Cardiac fibroblast (primary cell): Measurements from ENCODE around the gene RPS6KB1.
"Not testable (repeated sequence)": the region's sequence is repeated elsewhere in the genome, so short reads cannot be mapped to it uniquely, and the experiment has no call there.

Experiments
- DNase-seq, 2 donors: peaks; one replicate each; pipeline versions ENCODE4 v3.0.0 to v3.0.0-alpha.2; 2010; ENCODE audit warnings: low read depth in 2 of 2
- H3K4me3 ChIP-seq, 2 donors: replicated peaks in 1 of 2; 1 replicate in 1 of 2; 2 replicates in 1 of 2; pipeline ENCODE4 v1.5.1; 2011; ENCODE audit warnings: low read depth in 2 of 2, low read length in 2 of 2, mild to moderate bottlenecking in 2 of 2, moderate library complexity in 1 of 2
- CTCF ChIP-seq: IDR thresholded peaks from one replicate; pipeline ENCODE4 v1.5.1; 2011; ENCODE audit warnings: low read depth, mild to moderate bottlenecking, low read length, inconsistent platforms

RPS6KB1 gene

DNA sequence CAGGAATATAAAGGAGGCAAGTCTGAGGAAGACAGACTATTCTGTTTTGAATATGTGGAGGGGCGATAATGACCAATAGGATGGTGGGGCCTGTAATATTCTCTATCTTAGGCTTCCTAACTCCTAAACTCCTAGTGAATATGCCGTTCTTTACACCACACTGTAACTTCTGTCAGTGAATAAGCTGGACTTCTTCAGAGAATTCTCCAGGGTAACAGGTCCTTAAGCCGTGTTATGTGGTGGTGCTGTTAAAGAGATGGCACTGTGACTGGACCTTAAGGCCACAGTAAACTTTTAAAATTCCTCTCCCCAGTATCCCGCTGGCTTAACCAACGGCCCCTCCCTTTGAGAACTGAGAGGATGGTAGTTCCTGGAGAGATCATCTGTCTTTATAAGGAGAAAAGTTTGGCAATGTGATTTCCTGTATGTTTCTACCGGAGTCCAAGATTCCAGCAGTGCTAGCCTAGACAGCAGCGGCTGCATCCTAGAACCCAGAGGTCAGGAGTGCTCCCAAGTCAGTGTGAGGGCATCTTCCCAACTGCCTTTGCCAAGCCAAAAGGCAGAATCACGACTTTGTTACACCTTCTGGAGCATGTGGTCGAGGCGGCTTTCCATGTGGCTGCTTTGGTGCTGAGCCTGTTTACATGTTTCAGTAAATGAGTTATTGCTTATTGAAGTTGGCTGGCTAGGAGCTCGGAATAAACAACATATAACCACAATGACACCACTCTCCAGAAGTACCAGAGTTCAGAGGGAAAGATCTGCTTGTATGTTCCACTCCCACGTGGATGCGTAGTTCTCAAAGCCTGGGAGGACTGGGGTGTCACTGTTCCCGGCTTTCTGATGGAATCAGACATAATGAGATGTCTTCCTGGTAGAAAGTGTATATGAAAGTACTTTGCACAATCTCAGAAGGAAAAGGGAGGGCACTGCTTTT, 41.2 kb upstream of the RPS6KB1 start:
- TF ChIP-seq CTCF: no peak
- peak; percentile 84 to 87 for DNase-seq
- H3K4me3 ChIP-seq: no peak overlapping the region

GRCh38 chr17:59852847-59853167, 40.1 kb upstream of the RPS6KB1 start:
- DNase-seq, H3K4me3 ChIP-seq: not testable (repeated sequence)

GRCh38 chr17:59853168-59853918, 39.6 kb upstream of the RPS6KB1 start:
- TF ChIP-seq CTCF: peak; percentile 67
- DNase-seq: peak; percentile 84 to 100
- H3K4me3 ChIP-seq: no peak overlapping the region

DNA sequence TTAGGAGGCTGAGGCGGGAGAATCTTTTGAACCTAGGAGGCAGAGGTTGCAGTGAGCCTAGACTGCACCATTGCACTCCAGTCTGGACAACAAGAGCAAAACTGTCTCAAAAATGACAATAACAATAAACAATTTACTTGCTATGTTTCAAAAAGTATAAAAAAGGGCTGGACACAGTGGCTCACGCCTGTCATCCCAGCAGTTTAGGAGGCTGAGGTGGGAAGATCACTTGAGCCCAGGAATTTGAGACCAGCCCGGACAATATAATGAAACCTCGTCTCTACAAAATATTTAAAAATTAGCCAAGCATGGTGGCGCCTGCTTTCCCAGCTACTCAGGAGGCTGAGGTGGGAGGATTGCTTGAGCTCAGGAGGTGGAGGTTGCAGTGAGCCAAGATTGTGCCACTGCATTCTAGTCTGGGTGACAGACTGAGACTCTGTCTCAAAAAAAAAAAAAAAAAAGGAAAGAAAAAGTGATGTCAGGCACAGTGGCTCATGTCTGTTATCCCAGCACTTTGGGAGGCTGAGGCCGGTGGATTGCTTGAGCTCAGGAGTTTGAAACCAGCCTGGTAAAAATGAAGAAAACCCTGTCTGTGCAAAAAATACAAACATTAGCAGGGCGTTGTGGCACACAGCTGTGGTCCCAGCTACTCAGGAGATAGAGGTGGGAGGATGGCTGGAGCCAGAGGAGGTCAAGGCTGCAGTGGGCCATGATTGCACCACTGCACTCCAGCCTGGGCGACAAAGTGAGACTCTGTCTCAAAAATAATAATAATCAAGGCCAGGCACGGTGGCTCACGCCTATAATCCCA, 38.8 kb upstream of the RPS6KB1 start:
- DNase-seq, H3K4me3 ChIP-seq: not testable (repeated sequence)

GRCh38 chr17:59856859-59857794, 35.8 kb upstream of the RPS6KB1 start:
- peak in 1 of 2 donors; percentile 18 for DNase-seq
- H3K4me3 ChIP-seq: no peak overlapping the region
- no peak for TF ChIP-seq CTCF

- no peak overlapping the region for H3K4me3 ChIP-seq
- no peak for TF ChIP-seq CTCF
- peak in 1 of 2 donors; percentile 28 for DNase-seq
These were observed 34.6 kb upstream of the RPS6KB1 start for GRCh38 chr17:59858167-59858816.
